ENCODE results near the gene NTNG1. TPM values are rescaled to one million over a fixed set of nuclear protein-coding genes. Genes with fewer than 3 reads are reported as not detected.
A peak's percentile ranks its signal among the peaks of the same experiment; 100 is the strongest.
"Not testable (repeated sequence)": the region's sequence is repeated elsewhere in the genome, so short reads cannot be mapped to it uniquely, and the experiment has no call there.

Gene NTNG1
- total RNA-seq = under 1 TPM in 1 of 3 donors, not detected in 2; 0.58 TPM
- total RNA-seq (2013) = 0.25 TPM

- Histone ChIP-seq H3K36me3 (ENCODE audit: control insufficient read depth, insufficient read depth, low read length) (no peaks in the 10 kb centered on the region), H3K4me1 (ENCODE audit: control insufficient read depth, insufficient read depth, low read length) (peaks cover 19% of the 10 kb centered on the region), H3K9me3 (ENCODE audit: control insufficient read depth, insufficient read depth, low read length) (no peaks in the 10 kb centered on the region), H3K27ac (ENCODE audit: low read length) (no peak within 1 kb of the TSS), H3K4me3 (ENCODE audit: low read length) (peak within 1 kb of the TSS; percentile 28), H3K27me3 (ENCODE audit: control insufficient read depth, insufficient read depth, low read length) (peaks cover 30% of the 10 kb centered on the region)
- peak in 1 of 2 donors; percentile 42 for DNase-seq
- TF ChIP-seq CTCF (IDR thresholded peaks at IDR 0.05) = no peak
- WGBS (ENCODE audit: insufficient coverage) = 1% methylated on average over 77 of the region's 79 CpGs
- Mint-ChIP-seq H3K9me3 (no peaks in the 10 kb centered on the region), H3K27ac (no peak within 1 kb of the TSS), H3K4me1 (peaks cover 8 to 25% of the 10 kb centered on the region in 2 donors), H3K4me3 (peak within 1 kb of the TSS; percentile 79), H3K27me3 (ENCODE audit: low read depth in 2 of 2) (peaks cover 53 to 56% of the 10 kb centered on the region in 2 donors), H3K36me3 (no peaks in the 10 kb centered on the region)
- intact Hi-C loops (cut with micrococcal nuclease) = no loop called here
- peak in 1 of 3 donors; percentile 30 for ATAC-seq
Measured at GRCh38 chr1:107140703-107141490, at the start of gene NTNG1. TSS of gene NTNG1 (plus strand) at chr1:107141039.

- no peak for DNase-seq
- Histone ChIP-seq H3K9me3 (ENCODE audit: control insufficient read depth, insufficient read depth, low read length) (no peaks in the 10 kb centered on the region), H3K4me1 (ENCODE audit: control insufficient read depth, insufficient read depth, low read length) (no peaks in the 10 kb centered on the region), H3K36me3 (ENCODE audit: control insufficient read depth, insufficient read depth, low read length) (no peaks in the 10 kb centered on the region), H3K27ac (ENCODE audit: low read length) (no peak overlapping the region), H3K4me3 (ENCODE audit: low read length) (no peak overlapping the region), H3K27me3 (ENCODE audit: control insufficient read depth, insufficient read depth, low read length) (no peaks in the 10 kb centered on the region)
- intact Hi-C loops (cut with micrococcal nuclease) = no loop called here
- Mint-ChIP-seq H3K36me3 (no peaks in the 10 kb centered on the region), H3K9me3 (no peaks in the 10 kb centered on the region), H3K27ac (no peak overlapping the region), H3K4me1 (no peaks in the 10 kb centered on the region), H3K27me3 (ENCODE audit: low read depth in 2 of 2) (peaks cover 0 to 5% of the 10 kb centered on the region in 2 donors), H3K4me3 (no peak overlapping the region)
- 83% methylated on average over 1 of the region's 1 CpG for WGBS (ENCODE audit: insufficient coverage)
- no peak for TF ChIP-seq CTCF (IDR thresholded peaks at IDR 0.05)
- ATAC-seq = no peak
Measured at GRCh38 chr1:107091418-107091817, 49.4 kb upstream of the NTNG1 start.

- H3K4me3 Mint-ChIP-seq; H3K27me3 Mint-ChIP-seq (ENCODE audit: low read depth in 2 of 2); H3K4me1 ChIP-seq (ENCODE audit: control insufficient read depth, insufficient read depth, low read length); DNase-seq; H3K27ac Mint-ChIP-seq; intact Hi-C loops (cut with micrococcal nuclease); ATAC-seq; H3K9me3 ChIP-seq (ENCODE audit: control insufficient read depth, insufficient read depth, low read length); H3K4me1 Mint-ChIP-seq; H3K27me3 ChIP-seq (ENCODE audit: control insufficient read depth, insufficient read depth, low read length); H3K36me3 ChIP-seq (ENCODE audit: control insufficient read depth, insufficient read depth, low read length); H3K36me3 Mint-ChIP-seq; H3K27ac ChIP-seq (ENCODE audit: low read length); H3K4me3 ChIP-seq (ENCODE audit: low read length); H3K9me3 Mint-ChIP-seq: not testable (repeated sequence)
- WGBS (ENCODE audit: insufficient coverage) = no CpG with 5 or more reads among the region's 1 CpG
Measured at GRCh38 chr1:107093395-107093794, 47.4 kb upstream of the NTNG1 start.

GRCh38 chr1:107095647-107096046 is 45.2 kb upstream of the NTNG1 start:
- Mint-ChIP-seq H3K36me3 (no peaks in the 10 kb centered on the region), H3K4me3 (no peak overlapping the region), H3K9me3 (no peaks in the 10 kb centered on the region), H3K27me3 (ENCODE audit: low read depth in 2 of 2) (peaks cover 3 to 5% of the 10 kb centered on the region in 2 donors), H3K27ac (no peak overlapping the region), H3K4me1 (no peaks in the 10 kb centered on the region)
- no peak for DNase-seq
- Histone ChIP-seq H3K9me3 (ENCODE audit: control insufficient read depth, insufficient read depth, low read length) (no peaks in the 10 kb centered on the region), H3K4me1 (ENCODE audit: control insufficient read depth, insufficient read depth, low read length) (no peaks in the 10 kb centered on the region), H3K27ac (ENCODE audit: low read length) (no peak overlapping the region), H3K4me3 (ENCODE audit: low read length) (no peak overlapping the region), H3K36me3 (ENCODE audit: control insufficient read depth, insufficient read depth, low read length) (no peaks in the 10 kb centered on the region), H3K27me3 (ENCODE audit: control insufficient read depth, insufficient read depth, low read length) (no peaks in the 10 kb centered on the region)
- no peak for ATAC-seq
- intact Hi-C loops (cut with micrococcal nuclease) = no loop called here
- no peak for TF ChIP-seq CTCF (IDR thresholded peaks at IDR 0.05)
